Chondrocyte (in vitro differentiated cells): ENCODE data around the gene GNAL. TPM values are rescaled to one million over a fixed set of nuclear protein-coding genes. Genes with fewer than 3 reads are reported as not detected.

ENCODE experiments used
- DNase-seq: peaks from one replicate; pipeline ENCODE4 v3.0.0; 2021; ENCODE audit warnings: mixed read lengths, low spot score
- H3K27ac Mint-ChIP-seq: one replicate; pipeline ENCODE4 v1.8.0; 2021; ENCODE audit warnings: mild to moderate bottlenecking, moderate library complexity, mixed read lengths; ENCODE audit not compliant: unreplicated experiment
- H3K27me3 Mint-ChIP-seq: 2 replicates; pipeline ENCODE4 v1.8.0; 2021; ENCODE audit warnings: low read depth, mixed read lengths
- H3K36me3 Mint-ChIP-seq: 2 replicates; pipeline ENCODE4 v1.8.0; 2021; ENCODE audit warnings: low read depth, mixed read lengths
- H3K4me1 Mint-ChIP-seq: 2 replicates; pipeline ENCODE4 v1.8.0; 2021; ENCODE audit warnings: low read depth, mild to moderate bottlenecking, mixed read lengths
- H3K4me3 Mint-ChIP-seq: one replicate; pipeline ENCODE4 v1.8.0; 2021; ENCODE audit warnings: mild to moderate bottlenecking, moderate library complexity, mixed read lengths; ENCODE audit not compliant: unreplicated experiment
- H3K9me3 Mint-ChIP-seq: 2 replicates; pipeline ENCODE4 v1.8.0; 2021; ENCODE audit warnings: low read depth, mixed read lengths
- total RNA-seq: library from RNA; stranded (reverse); gene quantifications from 3 replicates; pipeline ENCODE4 v1.2.1, GENCODE V29; 2021
- TF ChIP-seq, protein P1 (sequence below): fragments of 200-600 bp; sonication (generic); IDR thresholded peaks from 2 replicates; pipeline ENCODE4 v1.5.0; 2021; ENCODE audit warnings: antibody characterized with exemption, mild to moderate bottlenecking, moderate library complexity

The GNAL gene
- total RNA-seq, 1 donor from 2014 or later = 5.9 TPM

DNA sequence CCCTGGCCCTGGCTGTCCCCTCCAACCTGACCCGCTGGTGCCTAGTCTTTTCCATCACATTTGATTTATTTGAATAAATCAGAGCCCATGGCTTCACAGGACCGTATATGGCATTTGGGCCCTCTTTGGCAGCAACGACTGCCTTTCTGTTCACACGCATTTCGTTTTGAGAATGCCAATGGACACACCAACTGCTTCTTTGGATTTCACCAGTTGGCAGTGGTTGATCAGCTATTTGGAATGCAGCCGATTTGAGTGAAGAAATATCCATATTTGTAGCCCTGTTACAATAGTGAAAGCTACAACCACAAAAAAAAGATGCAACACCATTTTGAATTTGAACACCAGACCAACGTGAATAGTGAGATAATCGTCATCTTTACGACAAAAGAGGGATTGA is 56.5 kb downstream of the GNAL start:
- Mint-ChIP-seq H3K4me3 (no peak overlapping the region), H3K27me3 (peaks cover 31% of the 10 kb centered on the region), H3K36me3 (no peaks in the 10 kb centered on the region), H3K4me1 (no peaks in the 10 kb centered on the region), H3K9me3 (no peaks in the 10 kb centered on the region), H3K27ac (no peak overlapping the region)
- DNase-seq = no peak
- TF ChIP-seq, protein P1, sequence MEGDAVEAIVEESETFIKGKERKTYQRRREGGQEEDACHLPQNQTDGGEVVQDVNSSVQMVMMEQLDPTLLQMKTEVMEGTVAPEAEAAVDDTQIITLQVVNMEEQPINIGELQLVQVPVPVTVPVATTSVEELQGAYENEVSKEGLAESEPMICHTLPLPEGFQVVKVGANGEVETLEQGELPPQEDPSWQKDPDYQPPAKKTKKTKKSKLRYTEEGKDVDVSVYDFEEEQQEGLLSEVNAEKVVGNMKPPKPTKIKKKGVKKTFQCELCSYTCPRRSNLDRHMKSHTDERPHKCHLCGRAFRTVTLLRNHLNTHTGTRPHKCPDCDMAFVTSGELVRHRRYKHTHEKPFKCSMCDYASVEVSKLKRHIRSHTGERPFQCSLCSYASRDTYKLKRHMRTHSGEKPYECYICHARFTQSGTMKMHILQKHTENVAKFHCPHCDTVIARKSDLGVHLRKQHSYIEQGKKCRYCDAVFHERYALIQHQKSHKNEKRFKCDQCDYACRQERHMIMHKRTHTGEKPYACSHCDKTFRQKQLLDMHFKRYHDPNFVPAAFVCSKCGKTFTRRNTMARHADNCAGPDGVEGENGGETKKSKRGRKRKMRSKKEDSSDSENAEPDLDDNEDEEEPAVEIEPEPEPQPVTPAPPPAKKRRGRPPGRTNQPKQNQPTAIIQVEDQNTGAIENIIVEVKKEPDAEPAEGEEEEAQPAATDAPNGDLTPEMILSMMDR = no peak

DNA sequence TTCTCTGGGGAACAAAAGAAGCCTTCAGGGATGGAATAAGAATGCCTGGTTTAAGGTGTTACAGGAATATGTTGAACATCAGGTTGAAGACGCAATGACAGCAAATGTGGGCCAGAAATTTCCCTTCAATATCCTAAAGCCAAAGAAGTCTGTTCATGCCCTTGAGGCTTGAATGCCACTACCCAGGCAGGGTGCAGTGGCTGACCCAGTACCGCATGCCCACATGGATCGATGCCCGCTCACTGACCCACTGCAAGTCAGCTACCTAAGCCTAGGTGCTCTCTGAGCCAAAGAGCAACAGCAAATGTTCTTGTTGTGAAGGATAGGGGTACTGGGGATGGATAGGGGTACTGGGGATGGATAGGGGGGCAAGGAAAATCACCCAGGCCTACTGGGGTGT is 58.2 kb downstream of the GNAL start:
- Mint-ChIP-seq H3K9me3 (no peaks in the 10 kb centered on the region), H3K4me1 (peaks cover 6% of the 10 kb centered on the region), H3K4me3 (no peak overlapping the region), H3K27me3 (peaks cover 40% of the 10 kb centered on the region), H3K36me3 (no peaks in the 10 kb centered on the region), H3K27ac (no peak overlapping the region)
- no peak for DNase-seq
- TF ChIP-seq, protein P1 = no peak

DNA sequence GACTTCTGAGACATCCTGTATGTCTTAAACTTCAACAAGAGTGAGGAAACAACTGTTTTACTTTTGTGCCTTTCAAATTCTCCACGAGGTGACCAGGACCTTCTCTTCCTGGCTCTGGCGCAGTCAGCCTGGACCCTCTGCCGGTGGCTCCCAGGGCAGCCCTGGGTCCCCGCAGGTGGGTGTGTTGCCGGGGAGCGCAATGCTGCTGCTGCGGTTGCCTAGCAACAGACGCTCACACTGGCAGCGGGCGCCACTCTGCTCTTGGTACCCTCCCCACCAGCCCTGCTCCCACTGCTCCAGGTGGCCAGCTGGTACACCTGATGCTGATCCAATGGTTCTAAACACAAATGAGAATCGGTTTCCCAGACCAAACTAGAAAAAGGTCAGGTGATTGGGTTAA is 58.7 kb downstream of the GNAL start:
- Mint-ChIP-seq H3K36me3 (no peaks in the 10 kb centered on the region), H3K4me1 (peaks cover 7% of the 10 kb centered on the region), H3K27ac (no peak overlapping the region)

DNA sequence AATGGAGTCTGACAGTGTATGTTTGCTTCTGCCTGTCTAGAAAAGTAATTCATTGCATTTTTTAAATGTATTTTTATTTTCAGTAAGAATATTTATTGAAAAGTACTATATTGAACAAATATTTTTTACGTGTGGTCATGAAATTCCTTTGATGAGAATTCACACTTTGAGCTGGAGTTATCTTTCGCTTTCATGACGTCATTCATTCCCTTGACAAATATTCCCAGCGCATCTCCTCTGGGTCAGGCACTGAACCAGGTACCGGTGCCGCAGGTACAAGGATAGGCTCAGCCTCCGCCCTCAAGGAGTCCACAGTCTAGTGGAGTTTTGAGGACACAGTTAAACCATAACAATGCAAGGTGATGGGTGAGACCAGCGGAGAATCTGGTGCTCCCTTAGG is 60.2 kb downstream of the GNAL start:
- Mint-ChIP-seq H3K9me3 (no peaks in the 10 kb centered on the region), H3K27ac (no peak overlapping the region), H3K36me3 (no peaks in the 10 kb centered on the region), H3K4me1 (peaks cover 7% of the 10 kb centered on the region), H3K27me3 (peaks cover 40% of the 10 kb centered on the region), H3K4me3 (no peak overlapping the region)
- no peak for DNase-seq
- TF ChIP-seq, protein P1 = no peak

More for the DNA sequence above, 58.7 kb downstream of the GNAL start:
- no peak for DNase-seq
- TF ChIP-seq, protein P1 = no peak
- Mint-ChIP-seq H3K27me3 (peaks cover 38% of the 10 kb centered on the region), H3K9me3 (no peaks in the 10 kb centered on the region), H3K4me3 (no peak overlapping the region)

DNA sequence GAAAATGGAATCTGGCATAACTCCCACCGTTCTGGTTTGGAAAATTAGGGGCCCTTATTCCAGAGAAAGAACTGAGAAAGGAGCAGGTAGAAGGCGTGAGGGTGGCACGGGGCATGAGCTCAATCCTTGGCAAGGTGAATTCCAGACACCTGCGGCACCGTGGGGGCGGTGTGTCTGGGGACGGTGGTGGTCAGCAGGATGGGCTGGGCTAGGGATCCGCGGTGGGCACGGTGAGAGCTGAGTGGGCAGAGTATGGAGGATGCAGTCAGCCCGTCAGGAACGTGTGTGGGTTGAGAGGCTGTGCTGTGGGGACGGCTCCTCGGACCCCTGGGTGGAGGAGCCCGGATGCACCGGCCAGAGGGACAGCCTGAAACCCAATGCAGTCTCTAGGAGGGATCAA is 61.1 kb downstream of the GNAL start:
- Mint-ChIP-seq H3K4me3 (no peak overlapping the region), H3K27ac (no peak overlapping the region), H3K4me1 (peaks cover 7% of the 10 kb centered on the region), H3K27me3 (peaks cover 41% of the 10 kb centered on the region), H3K36me3 (peaks cover 1% of the 10 kb centered on the region), H3K9me3 (no peaks in the 10 kb centered on the region)
- TF ChIP-seq, protein P1 = no peak
- no peak for DNase-seq
